Immature natural killer cell (primary cell): ENCODE results near the gene ZNF267. TPM values are rescaled to one million over a fixed set of nuclear protein-coding genes. Genes with fewer than 3 reads are reported as not detected.
"Not testable (repeated sequence)": the region's sequence is repeated elsewhere in the genome, so short reads cannot be mapped to it uniquely, and the experiment has no call there.

Source experiments
- DNase-seq, 3 donors: peaks; one replicate each; pipeline ENCODE4 v3.0.0; 2022; ENCODE audit warnings: mixed read lengths in 1 of 3
- H3K27ac Mint-ChIP-seq, 6 donors: one replicate each; pipeline ENCODE4 v1.8.0; 2020; ENCODE audit warnings: mixed read lengths in 6 of 6, mild to moderate bottlenecking in 5 of 6, inconsistent platforms in 4 of 6, moderate library complexity in 3 of 6
- H3K27me3 Mint-ChIP-seq, 3 donors: one replicate each; pipeline ENCODE4 v1.8.0; 2020 to 2021; ENCODE audit warnings: low read depth in 3 of 3, mild to moderate bottlenecking in 3 of 3, mixed read lengths in 3 of 3, moderate library complexity in 3 of 3, inconsistent platforms in 1 of 3
- H3K36me3 Mint-ChIP-seq, 3 donors: one replicate each; pipeline ENCODE4 v1.8.0; 2020; ENCODE audit warnings: mixed read lengths in 3 of 3, inconsistent platforms in 2 of 3, mild to moderate bottlenecking in 2 of 3
- H3K4me1 Mint-ChIP-seq, 2 donors: one replicate each; pipeline ENCODE4 v1.8.0; 2020; ENCODE audit warnings: inconsistent platforms in 2 of 2, mild to moderate bottlenecking in 2 of 2, mixed read lengths in 2 of 2, moderate library complexity in 1 of 2
- H3K4me3 Mint-ChIP-seq, 5 donors: one replicate each; pipeline ENCODE4 v1.8.0; 2020; ENCODE audit warnings: mild to moderate bottlenecking in 5 of 5, mixed read lengths in 5 of 5, inconsistent platforms in 3 of 5, moderate library complexity in 3 of 5
- H3K9me3 Mint-ChIP-seq, 6 donors: one replicate each; pipeline ENCODE4 v1.8.0; 2020; ENCODE audit warnings: mild to moderate bottlenecking in 6 of 6, mixed read lengths in 6 of 6, inconsistent platforms in 4 of 6, moderate library complexity in 3 of 6
- polyA plus RNA-seq, 3 donors: library from polyadenylated mRNA; unstranded; fragments of 300-500 nt; fragmentation: Illumina TruSeq; gene quantifications; one replicate each; pipeline ENCODE4 v1.2.3, GENCODE V29; 2021

ZNF267 gene
- 10 to 100 TPM in 2 of 3 donors, 1 to 10 TPM in 1; 7.9 to 11.3 (median 11.2) TPM for polyA plus RNA-seq

DNA sequence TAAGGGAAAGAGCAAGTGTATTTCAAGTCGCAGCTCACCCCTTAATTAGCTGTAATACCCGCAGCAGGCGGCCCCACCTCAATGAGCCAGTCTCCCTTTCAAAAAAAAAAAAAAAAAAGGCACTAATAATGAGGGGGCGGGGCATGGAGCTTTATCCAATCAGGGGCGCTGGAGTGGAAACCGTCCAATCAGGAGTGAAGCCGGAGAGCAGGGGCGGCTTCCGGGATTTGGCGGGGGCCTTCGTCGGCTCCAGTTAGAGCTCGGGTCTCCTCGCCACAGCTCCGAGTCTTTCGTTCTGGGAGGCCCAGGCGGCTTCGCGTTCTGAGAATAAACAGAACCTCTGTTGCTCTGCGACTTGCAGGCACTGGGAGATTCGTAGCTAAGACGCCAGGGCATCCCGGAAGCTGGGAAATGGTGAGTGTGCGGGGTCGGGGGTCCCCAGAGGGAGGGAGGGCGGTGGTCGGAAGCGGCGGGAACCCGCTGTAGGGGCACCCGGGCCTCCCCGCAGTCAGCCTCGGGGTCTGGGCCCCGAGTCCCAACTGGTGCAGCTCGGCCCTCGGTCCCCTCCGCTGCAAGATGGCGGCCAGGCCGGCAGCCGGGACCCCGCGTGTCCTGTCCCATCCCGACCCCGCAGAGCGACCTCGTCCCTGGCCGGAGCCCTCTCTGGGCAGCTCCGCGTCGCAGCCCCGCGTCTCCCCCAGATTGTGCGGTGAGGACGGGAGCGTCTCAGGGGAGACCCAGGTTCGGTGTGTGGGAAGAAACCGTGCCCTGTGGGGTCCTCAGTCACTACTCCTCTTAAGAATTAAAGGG is at the start of gene ZNF267:
TSS of gene ZNF267 (plus strand) at position 252 of the 810 bp plus-strand sequence. CDS start at position 412, 160 bp downstream.
- DNase-seq = peak; percentile 92 to 94 (median 93)
- Mint-ChIP-seq H3K27me3 (peaks cover 10 to 12% (median 12%) of the 10 kb centered on the region in 3 donors), H3K36me3 (peaks cover 0 to 3% (median 0%) of the 10 kb centered on the region in 3 donors), H3K27ac (peak within 1 kb of the TSS; percentile 90 to 97 (median 96)), H3K4me3 (peak within 1 kb of the TSS; percentile 97 to 98 (median 97)), H3K9me3 (no peaks in the 10 kb centered on the region), H3K4me1 (peaks cover 71 to 74% of the 10 kb centered on the region in 2 donors)

DNA sequence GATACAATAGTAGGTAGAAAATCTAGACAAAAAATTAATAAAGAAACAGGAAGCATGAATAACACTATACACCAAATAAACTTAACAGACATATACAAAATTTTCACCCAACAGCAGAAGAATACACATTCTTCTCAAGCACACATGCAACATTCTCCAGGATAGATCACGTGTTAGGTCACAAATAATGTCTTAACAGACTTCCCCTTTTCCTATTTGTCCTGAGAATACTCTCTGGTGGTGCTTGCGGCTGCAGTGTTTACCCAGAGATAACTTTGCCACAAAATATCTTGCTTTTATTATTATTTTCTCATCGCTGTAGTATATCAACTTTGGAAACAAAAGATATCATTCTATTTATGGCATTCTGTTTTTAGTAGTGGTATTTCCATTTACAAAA is 40.6 kb upstream of the ZNF267 start:
- Mint-ChIP-seq H3K27me3 (peaks cover 0 to 10% (median 8%) of the 10 kb centered on the region in 3 donors), H3K36me3 (no peaks in the 10 kb centered on the region), H3K27ac (no peak overlapping the region), H3K4me3 (no peak overlapping the region), H3K9me3 (peaks cover 0 to 12% (median 8%) of the 10 kb centered on the region in 6 donors), H3K4me1 (no peaks in the 10 kb centered on the region)
- no peak for DNase-seq

- H3K27ac Mint-ChIP-seq, DNase-seq, H3K4me3 Mint-ChIP-seq, H3K4me1 Mint-ChIP-seq, H3K36me3 Mint-ChIP-seq, H3K27me3 Mint-ChIP-seq: not testable (repeated sequence)
- H3K9me3 Mint-ChIP-seq = peaks cover 2 to 12% (median 8%) of the 10 kb centered on the region in 6 donors
These were observed 37.2 kb upstream of the ZNF267 start for GRCh38 chr16:31836396-31836795.

DNA sequence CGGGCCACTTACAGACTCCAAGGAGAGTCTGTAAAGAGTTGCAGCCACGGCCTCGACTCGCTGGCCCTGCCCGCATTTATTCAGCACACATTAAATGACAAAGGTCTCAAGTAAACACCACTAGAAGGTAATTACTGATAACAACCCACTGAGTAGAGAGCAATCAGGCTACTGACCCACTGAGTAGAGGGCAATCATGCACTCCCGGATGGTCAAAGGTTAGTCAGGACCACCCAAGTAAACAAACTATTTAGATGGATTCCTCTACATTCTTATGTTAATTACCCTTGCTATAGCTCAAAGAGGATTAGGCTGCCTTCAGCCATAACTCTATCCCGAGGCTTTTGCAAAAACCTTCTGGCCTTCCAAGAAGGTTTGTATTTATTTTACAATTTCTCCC is 30.7 kb upstream of the ZNF267 start:
- peaks cover 3 to 27% (median 17%) of the 10 kb centered on the region in 6 donors for H3K9me3 Mint-ChIP-seq
- H3K36me3 Mint-ChIP-seq = no peaks in the 10 kb centered on the region
- no peak overlapping the region for H3K4me3 Mint-ChIP-seq
- H3K27ac Mint-ChIP-seq = no peak overlapping the region
- peaks cover 2 to 12% (median 5%) of the 10 kb centered on the region in 3 donors for H3K27me3 Mint-ChIP-seq
- DNase-seq = no peak
- no peaks in the 10 kb centered on the region for H3K4me1 Mint-ChIP-seq

DNA sequence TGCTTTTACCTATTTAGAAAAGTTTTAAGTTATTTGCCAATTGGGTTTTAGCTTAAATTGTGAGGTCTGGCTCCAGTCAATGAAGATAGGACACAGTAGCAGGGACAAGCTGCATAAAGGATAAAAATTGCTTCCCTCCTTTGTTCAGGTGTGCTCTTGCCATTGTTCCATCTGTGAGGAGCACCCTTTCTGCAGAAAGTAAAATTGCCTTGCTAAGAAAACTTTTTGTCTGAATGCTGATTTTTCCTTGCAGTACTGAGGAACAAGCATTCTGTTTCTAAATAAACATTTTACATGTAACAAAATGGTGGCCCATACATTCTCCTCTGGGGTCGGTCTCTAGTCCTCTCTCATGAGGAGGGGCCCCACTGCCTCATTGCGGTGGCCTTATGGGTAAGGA is 25.0 kb upstream of the ZNF267 start:
- H3K27ac Mint-ChIP-seq, H3K4me3 Mint-ChIP-seq, H3K4me1 Mint-ChIP-seq, DNase-seq: not testable (repeated sequence)
- Mint-ChIP-seq H3K9me3 (peaks cover 14 to 37% (median 24%) of the 10 kb centered on the region in 6 donors), H3K27me3 (peaks cover 6 to 11% (median 9%) of the 10 kb centered on the region in 3 donors), H3K36me3 (peaks cover 0 to 11% (median 6%) of the 10 kb centered on the region in 3 donors)

GRCh38 chr16:31853291-31853690 is 20.3 kb upstream of the ZNF267 start:
- Mint-ChIP-seq H3K9me3 (peaks cover 6 to 15% (median 14%) of the 10 kb centered on the region in 6 donors), H3K27me3 (peaks cover 4 to 12% (median 12%) of the 10 kb centered on the region in 3 donors), H3K4me1 (no peaks in the 10 kb centered on the region), H3K27ac (no peak overlapping the region), H3K4me3 (no peak overlapping the region), H3K36me3 (peaks cover 0 to 10% (median 6%) of the 10 kb centered on the region in 3 donors)
- no peak for DNase-seq

DNA sequence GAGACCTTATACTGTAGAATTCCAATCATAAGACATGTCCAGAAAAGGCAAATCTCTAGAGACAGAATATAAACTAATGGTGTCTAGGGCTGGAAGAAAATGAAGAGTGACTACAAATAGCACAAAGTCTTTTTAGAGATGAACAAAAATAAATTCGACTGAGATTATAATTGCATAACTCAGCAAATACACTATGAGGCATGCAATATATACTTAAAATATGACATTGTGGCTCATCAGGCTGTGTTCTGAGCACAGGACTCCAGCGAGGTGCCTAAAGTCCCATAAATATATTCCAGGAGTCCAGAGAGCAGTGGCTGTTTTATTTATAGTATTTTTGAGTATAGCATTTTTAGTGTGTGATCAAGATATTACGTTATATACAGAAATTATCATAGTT is 13.1 kb upstream of the ZNF267 start:
- H3K27me3 Mint-ChIP-seq = peaks cover 3 to 16% (median 3%) of the 10 kb centered on the region in 3 donors
- no peaks in the 10 kb centered on the region for H3K4me1 Mint-ChIP-seq
- no peak overlapping the region for H3K4me3 Mint-ChIP-seq
- H3K36me3 Mint-ChIP-seq = no peaks in the 10 kb centered on the region
- DNase-seq = no peak
- H3K27ac Mint-ChIP-seq = no peak overlapping the region
- no peaks in the 10 kb centered on the region for H3K9me3 Mint-ChIP-seq

DNA sequence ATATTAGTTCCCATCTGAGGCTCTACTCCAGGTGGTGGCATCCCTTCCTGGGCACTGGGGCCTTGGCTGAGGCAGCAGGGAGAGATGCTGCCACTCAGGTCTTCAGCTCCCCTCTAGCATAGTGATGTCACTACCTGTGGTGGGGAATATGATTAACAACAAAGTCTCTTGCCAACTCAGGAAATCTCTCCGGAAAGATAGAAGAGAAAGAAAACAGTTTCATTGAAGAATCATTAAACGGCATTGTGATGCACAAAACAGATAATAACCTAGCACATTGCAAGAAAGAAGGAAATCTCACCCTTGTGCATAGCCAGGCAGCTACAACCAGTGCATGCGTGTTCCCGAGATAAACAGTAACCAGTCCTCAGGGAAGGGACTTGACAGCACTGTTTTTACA is 12.2 kb upstream of the ZNF267 start:
- Mint-ChIP-seq H3K9me3 (no peaks in the 10 kb centered on the region), H3K4me3 (no peak overlapping the region), H3K27ac (no peak overlapping the region), H3K36me3 (no peaks in the 10 kb centered on the region), H3K4me1 (no peaks in the 10 kb centered on the region), H3K27me3 (peaks cover 2 to 11% (median 3%) of the 10 kb centered on the region in 3 donors)
- no peak for DNase-seq

- no peak overlapping the region for H3K27ac Mint-ChIP-seq
- H3K4me1 Mint-ChIP-seq = no peaks in the 10 kb centered on the region
- DNase-seq = no peak
- no peaks in the 10 kb centered on the region for H3K36me3 Mint-ChIP-seq
- no peak overlapping the region for H3K4me3 Mint-ChIP-seq
- peaks cover 3 to 10% (median 4%) of the 10 kb centered on the region in 3 donors for H3K27me3 Mint-ChIP-seq
- H3K9me3 Mint-ChIP-seq = no peaks in the 10 kb centered on the region
These were observed 10.8 kb upstream of the ZNF267 start for GRCh38 chr16:31862761-31863160.

DNA sequence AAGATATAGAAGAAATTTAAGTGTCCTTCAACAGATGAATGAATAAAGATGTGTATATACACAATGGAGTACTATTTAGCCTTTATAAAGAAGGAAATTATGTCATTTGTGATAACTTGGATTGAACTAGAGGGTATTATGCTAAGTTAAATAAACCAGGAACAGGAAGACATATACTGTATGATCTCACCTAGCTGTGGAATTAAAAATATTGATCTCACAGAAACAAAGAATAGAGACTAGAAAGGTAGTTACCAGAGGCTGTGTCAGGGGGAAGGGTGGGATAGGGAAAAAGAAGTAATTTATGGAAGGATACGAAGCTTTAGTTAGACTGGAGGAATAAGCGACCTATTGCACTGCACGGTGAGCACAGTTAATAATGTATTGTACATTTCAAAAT is 5.4 kb upstream of the ZNF267 start:
- Mint-ChIP-seq H3K27ac (no peak overlapping the region), H3K36me3 (no peaks in the 10 kb centered on the region), H3K9me3 (no peaks in the 10 kb centered on the region), H3K4me3 (no peak overlapping the region), H3K4me1 (peaks cover 28 to 31% of the 10 kb centered on the region in 2 donors), H3K27me3 (peaks cover 3 to 6% (median 5%) of the 10 kb centered on the region in 3 donors)
- no peak for DNase-seq

- H3K4me3 Mint-ChIP-seq = peak overlapping the region; percentile 19 to 64 (median 58)
- H3K27me3 Mint-ChIP-seq = peaks cover 8 to 10% (median 8%) of the 10 kb centered on the region in 3 donors
- peaks cover 33 to 34% of the 10 kb centered on the region in 2 donors for H3K4me1 Mint-ChIP-seq
- no peaks in the 10 kb centered on the region for H3K36me3 Mint-ChIP-seq
- H3K9me3 Mint-ChIP-seq = no peaks in the 10 kb centered on the region
- H3K27ac Mint-ChIP-seq = peak overlapping the region in 3 of 6 donors; percentile 26 to 73 (median 50)
- peak; percentile 71 to 74 (median 74) for DNase-seq
These were observed 4.9 kb upstream of the ZNF267 start for GRCh38 chr16:31868691-31869167.

GRCh38 chr16:31869511-31870201 is 4.0 kb upstream of the ZNF267 start:
- Mint-ChIP-seq H3K9me3 (no peaks in the 10 kb centered on the region), H3K27ac (peak overlapping the region; percentile 45 to 81 (median 73)), H3K4me1 (peaks cover 38 to 39% of the 10 kb centered on the region in 2 donors)

DNA sequence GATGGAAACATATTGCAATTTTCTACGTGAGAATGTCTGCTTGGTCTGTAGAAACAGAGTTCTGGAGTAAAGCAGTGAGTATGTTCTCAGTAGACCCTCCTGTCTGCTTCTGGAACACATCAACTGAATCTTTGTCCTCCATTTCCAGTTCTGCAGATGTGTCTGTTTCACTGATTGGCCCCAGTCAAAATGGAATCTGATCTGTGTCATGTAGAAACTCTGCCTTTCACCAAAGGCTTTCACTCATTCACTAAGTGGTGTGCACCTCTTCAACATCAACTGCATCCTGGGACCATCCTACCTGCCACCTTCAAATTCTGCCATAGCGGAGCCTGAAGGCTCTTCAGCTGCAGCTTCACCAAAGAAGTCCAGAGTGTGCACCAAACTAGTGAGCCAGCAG is 2.8 kb upstream of the ZNF267 start:
- H3K27me3 Mint-ChIP-seq = peaks cover 12 to 14% (median 12%) of the 10 kb centered on the region in 3 donors
- peaks cover 50% of the 10 kb centered on the region in 2 donors for H3K4me1 Mint-ChIP-seq
- no peak overlapping the region for H3K4me3 Mint-ChIP-seq
- peak overlapping the region in 2 of 6 donors; percentile 8 to 17 for H3K27ac Mint-ChIP-seq
- no peaks in the 10 kb centered on the region for H3K36me3 Mint-ChIP-seq
- DNase-seq = no peak
- no peaks in the 10 kb centered on the region for H3K9me3 Mint-ChIP-seq

More at GRCh38 chr16:31869511-31870201, 4.0 kb upstream of the ZNF267 start:
- Mint-ChIP-seq H3K36me3 (no peaks in the 10 kb centered on the region), H3K27me3 (peaks cover 12 to 14% (median 12%) of the 10 kb centered on the region in 3 donors), H3K4me3 (peak overlapping the region; percentile 41 to 73 (median 52))
- DNase-seq = peak; percentile 50 to 58 (median 55)

GRCh38 chr16:31871510-31871909 is 2.1 kb upstream of the ZNF267 start:
- H3K4me1 Mint-ChIP-seq = peaks cover 57% of the 10 kb centered on the region in 2 donors
- peak overlapping the region in 2 of 6 donors; percentile 26 to 51 for H3K27ac Mint-ChIP-seq
- no peaks in the 10 kb centered on the region for H3K36me3 Mint-ChIP-seq
- H3K4me3 Mint-ChIP-seq = no peak overlapping the region
- peaks cover 12 to 14% (median 12%) of the 10 kb centered on the region in 3 donors for H3K27me3 Mint-ChIP-seq
- no peak for DNase-seq
- no peaks in the 10 kb centered on the region for H3K9me3 Mint-ChIP-seq
